ENCODE results near the gene SEPSECS. TPM values are rescaled to one million over a fixed set of nuclear protein-coding genes. Genes with fewer than 3 reads are reported as not detected.
"Not testable (repeated sequence)": the region's sequence is repeated elsewhere in the genome, so short reads cannot be mapped to it uniquely, and the experiment has no call there.

The SEPSECS gene
- polyA plus RNA-seq, 3 donors, result 0.65 to 5.8 (median 2.1) TPM

DNA sequence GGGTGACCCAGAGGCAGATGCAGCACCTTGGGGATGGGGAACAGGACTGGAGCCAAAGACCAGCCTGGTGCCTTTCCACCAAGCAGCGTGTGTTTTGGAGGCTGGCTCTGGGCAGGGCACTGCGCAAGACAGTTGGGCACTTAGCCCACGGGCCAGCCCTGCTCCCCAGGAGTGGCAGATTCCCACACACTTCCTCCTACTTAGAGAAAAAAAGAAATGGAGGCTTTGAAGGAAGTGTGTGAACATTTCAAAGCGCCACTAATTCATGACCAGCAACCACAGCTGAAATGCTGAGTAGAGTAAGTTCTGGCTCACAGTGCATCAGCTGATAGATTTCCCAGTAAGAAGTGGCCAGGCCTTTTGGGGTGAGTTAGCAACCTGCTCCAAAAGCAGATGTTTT is 74.6 kb downstream of the SEPSECS start:
- intact Hi-C loops (cut with micrococcal nuclease), result no loop called here
- Mint-ChIP-seq H3K27ac (peak overlapping the region in 2 of 7 donors; percentile 24 to 63), H3K9me3 (peaks cover 0 to 3% (median 0%) of the 10 kb centered on the region in 7 donors), H3K4me3 (peak overlapping the region in 1 of 2 donors; percentile 48), H3K36me3 (no peaks in the 10 kb centered on the region), H3K27me3 (ENCODE audit: low read depth in 3 of 3) (peaks cover 21 to 36% (median 35%) of the 10 kb centered on the region in 3 donors), H3K4me1 (peaks cover 11% of the 10 kb centered on the region)
- WGBS (ENCODE audit: insufficient coverage), result 0% methylated on average over 1 of the region's 4 CpGs
- DNase-seq, result no peak
- Histone ChIP-seq H3K79me2 (ENCODE audit: insufficient read depth, low read length) (no peaks in the 10 kb centered on the region), H3K4me2 (replicated peaks; ENCODE audit: extremely low read depth, low read length, poor library complexity, severe bottlenecking) (no peak overlapping the region), H3K9ac (ENCODE audit: insufficient read depth, low read length, poor library complexity, severe bottlenecking) (no peak overlapping the region), H3K4me1 (ENCODE audit: control insufficient read depth in 1 of 2, insufficient read depth in 2 of 2, low read length in 2 of 2) (peaks cover 0 to 4% of the 10 kb centered on the region in 2 donors), H3K4me3 (replicated peaks in 1 of 3; ENCODE audit: low read depth in 2 of 3, low read length in 3 of 3) (no peak overlapping the region), H4K20me1 (ENCODE audit: insufficient read depth, low read length) (no peaks in the 10 kb centered on the region), H3K36me3 (replicated peaks in 1 of 2; ENCODE audit: control insufficient read depth in 1 of 2, insufficient read depth in 2 of 2, low read length in 2 of 2) (no peaks in the 10 kb centered on the region), H3K27ac (ENCODE audit: low read depth in 1 of 2, low read length in 2 of 2) (no peak overlapping the region), H3K27me3 (ENCODE audit: control insufficient read depth in 2 of 2, insufficient read depth in 2 of 2, low read length in 2 of 2) (peaks cover 10 to 27% of the 10 kb centered on the region in 2 donors), H2AFZ (ENCODE audit: insufficient read depth, low read depth, low read length, poor library complexity, severe bottlenecking) (no peak overlapping the region), H3K9me3 (replicated peaks in 1 of 2; ENCODE audit: control insufficient read depth in 1 of 2, insufficient read depth in 1 of 2, low read length in 2 of 2) (no peaks in the 10 kb centered on the region)
- TF ChIP-seq, protein P1, sequence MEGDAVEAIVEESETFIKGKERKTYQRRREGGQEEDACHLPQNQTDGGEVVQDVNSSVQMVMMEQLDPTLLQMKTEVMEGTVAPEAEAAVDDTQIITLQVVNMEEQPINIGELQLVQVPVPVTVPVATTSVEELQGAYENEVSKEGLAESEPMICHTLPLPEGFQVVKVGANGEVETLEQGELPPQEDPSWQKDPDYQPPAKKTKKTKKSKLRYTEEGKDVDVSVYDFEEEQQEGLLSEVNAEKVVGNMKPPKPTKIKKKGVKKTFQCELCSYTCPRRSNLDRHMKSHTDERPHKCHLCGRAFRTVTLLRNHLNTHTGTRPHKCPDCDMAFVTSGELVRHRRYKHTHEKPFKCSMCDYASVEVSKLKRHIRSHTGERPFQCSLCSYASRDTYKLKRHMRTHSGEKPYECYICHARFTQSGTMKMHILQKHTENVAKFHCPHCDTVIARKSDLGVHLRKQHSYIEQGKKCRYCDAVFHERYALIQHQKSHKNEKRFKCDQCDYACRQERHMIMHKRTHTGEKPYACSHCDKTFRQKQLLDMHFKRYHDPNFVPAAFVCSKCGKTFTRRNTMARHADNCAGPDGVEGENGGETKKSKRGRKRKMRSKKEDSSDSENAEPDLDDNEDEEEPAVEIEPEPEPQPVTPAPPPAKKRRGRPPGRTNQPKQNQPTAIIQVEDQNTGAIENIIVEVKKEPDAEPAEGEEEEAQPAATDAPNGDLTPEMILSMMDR (IDR thresholded peaks at IDR 0.05), result no peak

DNA sequence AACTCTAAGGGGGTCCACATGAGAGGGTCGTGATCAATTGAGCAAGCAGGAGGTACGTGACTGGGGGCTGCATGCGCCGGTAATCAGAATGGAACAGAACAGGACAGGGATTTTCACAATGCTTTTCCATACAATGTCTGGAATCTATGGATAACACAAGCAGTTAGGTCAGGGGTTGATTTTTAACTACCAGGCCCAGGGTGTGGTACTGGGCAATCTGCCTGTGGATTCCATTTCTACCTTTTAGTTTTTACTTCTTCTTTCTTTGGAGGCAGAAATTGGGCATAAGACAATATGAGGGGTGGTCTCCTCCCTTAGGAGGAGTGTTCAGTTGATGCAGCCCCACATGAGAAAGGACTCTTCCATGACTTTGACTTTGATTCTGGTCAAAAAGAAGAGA is 76.8 kb downstream of the SEPSECS start:
- H4K20me1 ChIP-seq (ENCODE audit: insufficient read depth, low read length); H3K36me3 Mint-ChIP-seq; H3K9ac ChIP-seq (ENCODE audit: insufficient read depth, low read length, poor library complexity, severe bottlenecking); H3K9me3 Mint-ChIP-seq; H3K4me1 ChIP-seq (ENCODE audit: control insufficient read depth in 1 of 2, insufficient read depth in 2 of 2, low read length in 2 of 2); H3K4me3 ChIP-seq (replicated peaks in 1 of 3; ENCODE audit: low read depth in 2 of 3, low read length in 3 of 3); H3K79me2 ChIP-seq (ENCODE audit: insufficient read depth, low read length); H3K27ac ChIP-seq (ENCODE audit: low read depth in 1 of 2, low read length in 2 of 2); H3K4me2 ChIP-seq (replicated peaks; ENCODE audit: extremely low read depth, low read length, poor library complexity, severe bottlenecking); H3K4me1 Mint-ChIP-seq; H2AFZ ChIP-seq (ENCODE audit: insufficient read depth, low read depth, low read length, poor library complexity, severe bottlenecking); H3K27ac Mint-ChIP-seq; H3K9me3 ChIP-seq (replicated peaks in 1 of 2; ENCODE audit: control insufficient read depth in 1 of 2, insufficient read depth in 1 of 2, low read length in 2 of 2); intact Hi-C loops (cut with micrococcal nuclease); H3K36me3 ChIP-seq (replicated peaks in 1 of 2; ENCODE audit: control insufficient read depth in 1 of 2, insufficient read depth in 2 of 2, low read length in 2 of 2); H3K4me3 Mint-ChIP-seq; DNase-seq: not testable (repeated sequence)
- H3K27me3 Mint-ChIP-seq (ENCODE audit: low read depth in 3 of 3), result peaks cover 13 to 17% (median 15%) of the 10 kb centered on the region in 3 donors
- WGBS (ENCODE audit: insufficient coverage), result 100% methylated on average over 1 of the region's 4 CpGs
- H3K27me3 ChIP-seq (ENCODE audit: control insufficient read depth in 2 of 2, insufficient read depth in 2 of 2, low read length in 2 of 2), result peaks cover 4 to 10% of the 10 kb centered on the region in 2 donors

Data from CD14-positive monocyte (primary cell).